ENCODE data around the gene FHAD1. TPM values are rescaled to one million over a fixed set of nuclear protein-coding genes. Genes with fewer than 3 reads are reported as not detected.
A peak's percentile ranks its signal among the peaks of the same experiment; 100 is the strongest.

Gene FHAD1
- total RNA-seq, 1 donor from 2014 or later, result not detected

DNA sequence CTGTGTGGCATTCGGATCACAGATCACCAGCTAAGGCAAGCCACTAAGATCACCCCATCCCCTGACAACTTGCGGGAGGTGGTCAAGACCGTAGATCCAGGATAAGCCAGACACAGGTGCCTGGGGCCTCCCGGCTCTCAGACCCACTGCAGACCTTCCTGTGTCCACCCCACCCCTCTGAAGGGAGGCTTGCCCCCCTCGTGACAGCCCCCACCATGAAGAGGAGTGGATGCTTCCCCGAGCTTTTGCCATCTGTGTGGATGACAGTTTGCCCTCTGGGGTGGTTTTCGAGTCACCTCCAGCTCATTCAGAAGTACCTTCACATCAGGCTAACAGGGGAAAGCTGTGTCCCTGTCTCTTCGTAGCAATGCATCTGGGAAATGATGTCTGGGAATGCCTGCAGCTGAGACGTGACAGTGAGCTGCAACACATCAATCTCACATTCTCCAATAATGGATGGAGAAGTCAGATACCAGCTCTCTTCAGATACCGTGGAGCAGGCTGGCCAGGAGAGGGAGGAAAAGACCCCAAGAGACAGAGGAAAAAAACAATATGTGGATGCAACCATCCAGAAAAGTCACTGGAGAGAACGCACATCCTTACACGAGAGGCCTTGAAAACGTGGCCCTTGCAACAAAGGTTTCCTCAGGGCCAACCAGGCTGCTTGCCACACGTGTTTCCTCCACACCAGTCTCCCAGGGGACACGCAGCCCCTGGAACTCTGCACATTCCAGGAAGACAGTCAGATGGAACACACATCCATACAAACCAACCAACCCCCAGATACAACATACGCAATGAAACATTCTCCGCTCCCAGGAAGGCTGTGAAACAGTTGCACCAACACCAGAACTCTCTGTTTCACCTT, 20.4 kb upstream of the FHAD1 start:
- peaks cover 17% of the 10 kb centered on the region for H3K4me1 Mint-ChIP-seq (ENCODE audit: low read depth, unreplicated experiment)
- TF ChIP-seq, protein P1, sequence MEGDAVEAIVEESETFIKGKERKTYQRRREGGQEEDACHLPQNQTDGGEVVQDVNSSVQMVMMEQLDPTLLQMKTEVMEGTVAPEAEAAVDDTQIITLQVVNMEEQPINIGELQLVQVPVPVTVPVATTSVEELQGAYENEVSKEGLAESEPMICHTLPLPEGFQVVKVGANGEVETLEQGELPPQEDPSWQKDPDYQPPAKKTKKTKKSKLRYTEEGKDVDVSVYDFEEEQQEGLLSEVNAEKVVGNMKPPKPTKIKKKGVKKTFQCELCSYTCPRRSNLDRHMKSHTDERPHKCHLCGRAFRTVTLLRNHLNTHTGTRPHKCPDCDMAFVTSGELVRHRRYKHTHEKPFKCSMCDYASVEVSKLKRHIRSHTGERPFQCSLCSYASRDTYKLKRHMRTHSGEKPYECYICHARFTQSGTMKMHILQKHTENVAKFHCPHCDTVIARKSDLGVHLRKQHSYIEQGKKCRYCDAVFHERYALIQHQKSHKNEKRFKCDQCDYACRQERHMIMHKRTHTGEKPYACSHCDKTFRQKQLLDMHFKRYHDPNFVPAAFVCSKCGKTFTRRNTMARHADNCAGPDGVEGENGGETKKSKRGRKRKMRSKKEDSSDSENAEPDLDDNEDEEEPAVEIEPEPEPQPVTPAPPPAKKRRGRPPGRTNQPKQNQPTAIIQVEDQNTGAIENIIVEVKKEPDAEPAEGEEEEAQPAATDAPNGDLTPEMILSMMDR (IDR thresholded peaks at IDR 0.05; ENCODE audit: partially characterized antibody, unreplicated experiment), result no peak
- H3K27ac Mint-ChIP-seq (ENCODE audit: unreplicated experiment), result peak overlapping the region; percentile 39
- no peaks in the 10 kb centered on the region for H3K36me3 Mint-ChIP-seq (ENCODE audit: unreplicated experiment)
- no peak overlapping the region for H3K4me3 Mint-ChIP-seq (ENCODE audit: unreplicated experiment)
- DNase-seq, result no peak
- peaks cover 2% of the 10 kb centered on the region for H3K27me3 Mint-ChIP-seq (ENCODE audit: unreplicated experiment)
- peaks cover 7% of the 10 kb centered on the region for H3K9me3 Mint-ChIP-seq (ENCODE audit: unreplicated experiment)

- Mint-ChIP-seq H3K36me3 (ENCODE audit: unreplicated experiment) (no peaks in the 10 kb centered on the region), H3K27me3 (ENCODE audit: unreplicated experiment) (no peaks in the 10 kb centered on the region), H3K27ac (ENCODE audit: unreplicated experiment) (no peak overlapping the region), H3K4me3 (ENCODE audit: unreplicated experiment) (no peak overlapping the region), H3K9me3 (ENCODE audit: unreplicated experiment) (peaks cover 6% of the 10 kb centered on the region), H3K4me1 (ENCODE audit: low read depth, unreplicated experiment) (peaks cover 17% of the 10 kb centered on the region)
- TF ChIP-seq, protein P1 (IDR thresholded peaks at IDR 0.05; ENCODE audit: partially characterized antibody, unreplicated experiment), result no peak
- DNase-seq, result no peak
Observed at GRCh38 chr1:15229707-15230131, 17.3 kb upstream of the FHAD1 start.

- Mint-ChIP-seq H3K4me3 (ENCODE audit: unreplicated experiment) (no peak overlapping the region), H3K27me3 (ENCODE audit: unreplicated experiment) (no peaks in the 10 kb centered on the region)
- DNase-seq, result no peak
Observed at GRCh38 chr1:15231714-15232201, 15.3 kb upstream of the FHAD1 start.

GRCh38 chr1:15233689-15234088, 13.3 kb upstream of the FHAD1 start:
- H3K36me3 Mint-ChIP-seq (ENCODE audit: unreplicated experiment), result no peaks in the 10 kb centered on the region
- TF ChIP-seq, protein P1 (IDR thresholded peaks at IDR 0.05; ENCODE audit: partially characterized antibody, unreplicated experiment), result no peak

More at GRCh38 chr1:15231714-15232201, 15.3 kb upstream of the FHAD1 start:
- H3K4me1 Mint-ChIP-seq (ENCODE audit: low read depth, unreplicated experiment), result peaks cover 6% of the 10 kb centered on the region
- TF ChIP-seq, protein P1 (IDR thresholded peaks at IDR 0.05; ENCODE audit: partially characterized antibody, unreplicated experiment), result no peak
- peaks cover 2% of the 10 kb centered on the region for H3K9me3 Mint-ChIP-seq (ENCODE audit: unreplicated experiment)
- H3K27ac Mint-ChIP-seq (ENCODE audit: unreplicated experiment), result no peak overlapping the region
- no peaks in the 10 kb centered on the region for H3K36me3 Mint-ChIP-seq (ENCODE audit: unreplicated experiment)

DNA sequence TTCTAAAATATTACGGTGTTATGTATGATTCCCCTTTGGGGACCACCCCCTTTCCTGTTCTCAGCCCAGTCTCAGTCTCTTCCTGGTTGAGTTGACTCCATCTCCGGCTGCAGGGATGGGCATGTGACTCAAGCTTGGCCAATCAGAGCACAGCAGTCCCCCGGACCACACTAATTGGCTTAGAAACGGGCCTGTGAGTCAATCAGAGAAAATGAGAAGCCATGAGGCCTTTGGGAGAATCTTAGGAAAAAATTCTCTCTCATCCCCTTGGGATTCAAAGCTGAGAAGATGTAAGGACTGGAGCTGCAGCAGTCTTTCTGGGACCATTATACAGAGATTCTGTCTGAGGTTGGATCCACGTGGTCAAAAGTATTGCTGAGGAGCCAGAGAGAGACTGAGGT, 10.7 kb upstream of the FHAD1 start:
- H3K27ac Mint-ChIP-seq (ENCODE audit: unreplicated experiment), result no peak overlapping the region
- TF ChIP-seq, protein P1 (IDR thresholded peaks at IDR 0.05; ENCODE audit: partially characterized antibody, unreplicated experiment), result no peak
- no peak overlapping the region for H3K4me3 Mint-ChIP-seq (ENCODE audit: unreplicated experiment)
- H3K4me1 Mint-ChIP-seq (ENCODE audit: low read depth, unreplicated experiment), result no peaks in the 10 kb centered on the region
- DNase-seq, result no peak
- H3K27me3 Mint-ChIP-seq (ENCODE audit: unreplicated experiment), result no peaks in the 10 kb centered on the region
- peaks cover 2% of the 10 kb centered on the region for H3K9me3 Mint-ChIP-seq (ENCODE audit: unreplicated experiment)
- H3K36me3 Mint-ChIP-seq (ENCODE audit: unreplicated experiment), result no peaks in the 10 kb centered on the region

More at GRCh38 chr1:15233689-15234088, 13.3 kb upstream of the FHAD1 start:
- H3K27me3 Mint-ChIP-seq (ENCODE audit: unreplicated experiment), result no peaks in the 10 kb centered on the region
- DNase-seq, result no peak
- no peak overlapping the region for H3K27ac Mint-ChIP-seq (ENCODE audit: unreplicated experiment)
- H3K9me3 Mint-ChIP-seq (ENCODE audit: unreplicated experiment), result peaks cover 2% of the 10 kb centered on the region
- H3K4me3 Mint-ChIP-seq (ENCODE audit: unreplicated experiment), result no peak overlapping the region
- no peaks in the 10 kb centered on the region for H3K4me1 Mint-ChIP-seq (ENCODE audit: low read depth, unreplicated experiment)

Data from glutamatergic neuron (in vitro differentiated cells).